HUDEP-2 (cell line): Measurements from ENCODE around the gene FOXP1.

Experiments used
- DNase-seq, 76 experiments: peaks; one replicate each; lab custom pipeline; 2025; ENCODE audit not compliant: unreplicated experiment in 76 of 76; lab: John Stamatoyannopoulos, UW

Gene FOXP1

DNA sequence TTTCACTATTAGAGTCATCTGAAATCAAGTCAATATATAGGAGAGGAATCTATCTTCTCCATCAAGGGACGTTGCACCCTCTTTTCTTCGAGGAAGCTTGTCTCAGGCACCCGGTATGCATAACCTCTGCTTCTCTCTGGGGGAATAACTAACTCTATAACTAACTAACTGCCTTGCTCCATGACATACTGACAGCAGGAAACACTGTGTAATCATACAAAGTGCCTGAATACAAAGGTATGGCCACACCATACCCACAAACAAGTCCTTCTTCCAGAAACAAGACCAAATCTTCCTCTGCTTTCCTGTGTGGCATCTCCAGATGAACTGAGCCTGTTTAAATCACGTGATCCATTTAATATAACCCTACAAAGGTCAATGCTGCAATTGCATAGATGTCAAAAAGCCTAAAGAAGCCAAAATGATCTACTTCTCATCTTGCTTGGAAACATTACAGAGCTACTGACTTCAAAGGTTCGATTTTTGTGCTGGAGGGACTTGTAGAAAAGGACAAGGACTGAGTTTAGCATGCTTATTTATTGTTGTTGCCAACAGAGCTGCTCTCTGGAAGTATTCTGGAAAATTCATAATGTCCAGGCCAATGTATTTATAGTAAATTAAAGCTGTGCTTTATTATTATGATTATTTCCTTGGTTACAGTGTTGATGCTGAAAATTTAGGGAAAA, 380.5 kb downstream of the FOXP1 start:
- no peak for DNase-seq

DNA sequence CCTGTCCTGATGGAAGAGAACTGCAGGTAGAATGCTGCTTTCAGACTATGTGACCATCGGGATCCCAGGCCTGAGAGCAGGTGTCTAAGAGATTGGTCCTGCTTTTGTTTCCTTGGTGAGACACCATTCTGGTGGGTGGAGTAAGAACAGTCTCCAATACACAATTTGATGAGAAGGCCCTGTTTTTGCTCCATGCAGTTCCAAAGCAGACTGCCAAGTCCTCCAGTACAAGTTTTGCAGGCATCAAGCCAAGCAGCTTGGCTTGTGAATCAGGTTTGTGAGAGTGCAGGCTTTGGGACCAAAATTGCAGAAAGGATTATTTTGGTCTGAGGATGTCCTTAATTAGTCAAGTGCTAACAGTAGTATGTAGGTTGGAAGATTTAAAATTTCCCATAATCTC, 381.6 kb downstream of the FOXP1 start:
- DNase-seq: no peak

- DNase-seq: no peak
Measured at GRCh38 chr3:71197841-71198565, 385.5 kb downstream of the FOXP1 start.

GRCh38 chr3:71195492-71195891, 388.0 kb downstream of the FOXP1 start:
- no peak for DNase-seq

- no peak for DNase-seq
Measured at GRCh38 chr3:71194785-71195184, 388.7 kb downstream of the FOXP1 start.

DNA sequence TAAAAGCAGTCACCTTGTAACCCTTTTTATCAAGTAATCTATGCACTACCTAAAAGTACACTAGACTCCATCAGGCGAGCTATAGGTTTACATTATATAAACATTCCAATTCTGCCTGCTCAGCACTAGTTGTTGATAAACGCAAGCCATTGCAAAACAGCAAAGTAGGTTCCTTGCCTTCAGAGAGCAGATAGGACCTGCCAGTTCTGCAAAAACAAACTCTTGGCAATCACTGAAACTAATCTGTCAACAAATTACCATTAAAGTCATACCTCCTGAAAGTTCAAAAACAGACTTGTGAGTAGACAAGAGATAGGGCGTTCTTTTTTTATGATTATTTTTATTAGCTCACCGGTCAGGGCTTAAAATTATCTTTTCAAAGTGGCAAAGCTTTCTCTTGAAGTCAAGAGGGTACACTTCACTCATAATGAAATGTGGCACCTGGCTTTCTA, 392.5 kb downstream of the FOXP1 start:
- DNase-seq: no peak

DNA sequence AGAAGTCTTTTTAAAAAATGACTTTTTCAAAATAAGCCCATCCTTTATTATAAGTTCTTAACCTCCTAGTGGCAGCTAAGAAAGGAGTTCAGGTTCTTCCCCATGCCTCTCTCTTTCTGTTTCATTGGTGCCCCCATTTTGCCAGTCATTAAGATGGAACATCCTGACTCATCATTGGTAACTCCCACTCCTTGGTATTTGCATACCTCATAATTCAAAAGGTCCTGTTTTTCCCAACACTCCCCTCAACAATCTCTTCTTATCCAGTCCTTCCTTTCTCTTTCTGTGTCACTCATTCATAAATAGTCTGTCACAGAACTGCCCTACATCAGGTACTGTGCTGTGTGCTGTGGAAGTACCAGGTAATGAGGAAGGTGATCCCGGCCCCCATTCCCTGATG, 394.0 kb downstream of the FOXP1 start:
- DNase-seq: no peak

DNA sequence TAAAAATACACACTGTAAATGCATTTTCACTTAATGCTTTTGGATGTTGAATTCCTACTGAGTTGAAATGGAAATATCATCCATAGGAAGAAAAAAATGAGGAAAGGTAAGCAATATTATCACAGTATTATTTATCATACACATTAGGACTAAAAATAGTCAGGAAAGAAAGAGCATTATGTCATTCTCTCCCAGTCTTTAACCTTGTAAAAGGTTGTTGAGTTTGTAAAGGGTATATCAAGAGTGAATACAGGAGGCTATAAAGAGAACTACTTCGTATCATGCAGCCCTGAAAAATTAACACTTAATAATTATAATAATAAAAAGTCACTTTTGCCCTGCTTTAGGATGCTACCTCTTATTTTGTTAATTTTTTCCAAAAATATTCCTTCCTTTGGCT, 395.8 kb downstream of the FOXP1 start:
- no peak for DNase-seq

DNA sequence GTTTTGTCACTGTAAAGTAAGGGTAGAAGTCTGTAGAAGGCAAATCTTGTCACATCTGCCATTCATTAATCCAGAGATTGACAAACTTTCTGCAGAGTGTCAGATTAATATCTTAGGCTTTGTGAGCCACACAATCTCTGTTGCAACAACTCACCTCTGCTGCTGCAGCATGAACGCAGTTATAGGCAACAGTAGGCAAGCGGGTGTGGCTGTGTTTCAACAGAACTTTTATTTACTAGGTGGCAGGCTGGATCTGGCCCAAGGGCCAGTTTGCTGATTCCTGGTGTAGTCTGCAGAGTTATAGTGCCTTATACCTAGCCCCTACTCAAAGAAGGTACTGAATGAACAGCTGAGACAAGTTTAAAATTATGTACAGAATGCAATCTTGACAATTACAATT, 396.7 kb downstream of the FOXP1 start:
- DNase-seq: no peak

DNA sequence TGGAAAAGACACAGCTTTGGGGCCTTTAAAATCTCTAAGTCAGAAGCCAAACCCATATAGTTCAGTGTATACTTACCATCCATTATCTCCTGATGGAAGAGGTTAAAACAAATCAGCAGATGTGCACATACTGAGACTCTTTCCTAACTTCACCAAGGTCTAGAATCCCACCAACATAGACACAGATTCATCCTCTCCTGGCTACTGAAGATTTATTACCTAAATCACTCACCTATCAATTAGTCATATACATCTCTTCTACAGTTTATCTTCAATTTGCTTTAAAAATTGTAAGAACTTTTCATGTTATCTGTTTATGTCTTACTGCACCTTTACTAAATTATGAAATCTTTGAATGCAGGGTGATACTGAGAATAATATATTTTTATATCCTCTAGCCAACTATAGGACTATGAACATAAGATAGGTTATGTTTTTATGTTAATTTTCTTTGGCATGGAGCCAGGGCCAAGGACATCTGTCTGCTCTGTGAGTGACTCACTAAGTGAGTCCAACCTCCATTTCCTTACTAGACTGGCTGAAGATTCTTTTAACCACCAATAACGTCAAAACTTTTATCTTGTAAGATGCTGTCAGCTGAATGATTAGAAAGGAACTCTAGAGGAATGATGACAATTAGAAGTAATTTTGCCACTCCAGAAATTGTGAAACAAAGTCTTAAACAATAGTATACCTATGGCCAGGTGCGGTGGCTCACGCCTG, 397.6 kb downstream of the FOXP1 start:
- peak in 3 of 76 experiments; percentile 1 to 20 (median 2) for DNase-seq

GRCh38 chr3:71184252-71184651, 399.3 kb downstream of the FOXP1 start:
- no peak for DNase-seq

GRCh38 chr3:71183549-71183948, 400.0 kb downstream of the FOXP1 start:
- no peak for DNase-seq

DNA sequence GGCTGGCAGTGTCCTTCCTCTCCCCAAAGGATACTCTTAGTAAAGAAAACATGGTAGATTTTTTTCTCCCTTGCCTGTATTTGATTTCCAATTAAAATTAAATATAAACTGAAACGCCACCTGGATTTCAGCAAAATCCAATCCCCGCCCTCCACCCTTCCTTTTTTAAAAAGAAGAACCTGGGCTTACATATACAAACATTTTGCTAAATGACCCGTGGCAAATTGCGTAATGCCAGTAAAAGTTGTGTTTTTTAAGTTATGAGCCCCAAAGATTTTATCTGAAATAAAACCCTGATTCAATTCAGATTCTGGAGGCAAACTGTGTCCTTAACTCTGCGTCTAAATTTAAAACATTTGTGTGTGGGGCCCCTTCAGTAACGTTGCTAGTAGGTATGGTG, 403.0 kb downstream of the FOXP1 start:
- DNase-seq: no peak

DNA sequence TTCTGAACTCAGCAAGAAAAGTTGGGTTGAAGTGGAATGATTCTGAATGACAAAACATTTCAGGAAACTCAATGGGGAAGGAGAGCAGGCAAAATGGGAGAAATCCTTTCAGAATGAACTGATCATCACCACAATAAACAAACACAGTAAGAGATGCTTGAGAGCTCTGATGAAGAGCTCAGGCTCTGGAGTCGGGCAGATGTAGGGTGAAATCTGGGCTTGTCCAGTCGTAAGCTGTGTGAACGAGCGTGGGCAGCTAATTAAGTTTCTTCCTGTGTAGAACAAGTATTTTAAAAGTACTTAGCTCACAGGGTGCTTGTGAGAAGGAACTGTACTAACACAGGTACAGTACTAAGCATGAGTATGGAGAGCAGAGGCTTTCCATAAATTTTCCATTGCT, 406.2 kb downstream of the FOXP1 start:
- no peak for DNase-seq

- DNase-seq: no peak
Measured at GRCh38 chr3:71176366-71176765, 407.2 kb downstream of the FOXP1 start.

GRCh38 chr3:71175691-71176365, 407.7 kb downstream of the FOXP1 start:
- DNase-seq: no peak

- no peak for DNase-seq
Measured at GRCh38 chr3:71172951-71173350, 410.6 kb downstream of the FOXP1 start.

DNA sequence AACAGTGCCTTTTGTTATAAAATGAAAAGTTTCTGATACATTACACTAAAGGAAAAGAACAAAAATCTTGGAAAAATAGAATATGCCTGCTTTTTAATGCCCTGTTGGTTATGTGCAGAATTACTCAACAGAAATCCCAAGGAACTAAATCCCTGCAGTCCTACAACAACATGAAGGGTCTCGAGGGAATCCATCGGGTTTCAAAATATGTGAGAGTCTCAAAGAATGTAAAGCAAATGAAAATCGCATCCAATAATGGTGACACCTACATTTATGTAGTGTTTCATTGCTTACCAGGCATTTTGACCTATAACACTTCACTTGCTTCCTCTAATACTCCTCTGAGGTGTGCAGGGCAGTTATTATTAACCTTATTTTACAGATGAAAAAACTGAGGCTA, 411.3 kb downstream of the FOXP1 start:
- DNase-seq: no peak

DNA sequence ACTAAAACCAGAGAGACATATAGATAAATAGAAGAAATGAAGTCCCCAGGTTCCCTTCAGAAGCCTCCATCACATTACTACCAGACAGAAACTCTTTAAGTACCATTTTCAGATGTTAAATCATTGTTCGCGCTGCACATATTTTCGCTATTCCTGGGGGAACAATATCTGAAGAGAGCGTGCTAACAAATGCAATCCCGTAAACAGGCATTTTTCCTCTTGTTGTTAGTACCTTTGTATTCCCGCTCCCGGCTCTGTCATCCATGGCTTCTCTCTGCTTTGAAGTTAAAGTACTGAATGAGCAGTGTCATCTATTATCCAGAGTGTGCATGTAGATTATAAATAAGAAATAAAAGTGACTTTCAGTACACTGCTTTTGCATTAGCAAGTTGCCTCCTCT, 412.3 kb downstream of the FOXP1 start:
- no peak for DNase-seq

DNA sequence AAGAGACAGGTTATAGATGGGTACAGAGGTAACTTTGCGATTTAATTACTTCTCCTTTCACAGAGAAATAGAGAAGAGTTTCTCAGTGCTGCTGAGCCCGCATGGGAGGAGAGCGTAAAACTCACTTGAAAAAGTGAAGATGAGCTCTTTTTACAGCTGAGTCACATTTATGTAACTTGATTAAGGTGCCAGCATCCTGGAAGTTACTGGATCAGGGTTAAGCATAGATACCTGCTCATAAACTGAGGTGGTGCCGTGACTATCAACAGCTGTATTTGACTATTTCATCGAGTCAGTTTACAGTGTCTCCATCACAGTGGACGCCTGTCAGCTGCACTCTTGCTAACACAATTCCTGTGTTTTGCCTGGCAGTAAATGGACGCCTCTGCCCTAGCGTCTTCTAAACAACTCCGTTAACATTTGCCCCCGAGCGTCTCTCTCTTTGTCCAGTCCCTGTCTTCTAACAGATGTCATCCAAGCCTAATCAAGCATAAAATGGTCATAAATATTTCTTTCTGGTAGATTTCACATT, 414.6 kb downstream of the FOXP1 start:
- no peak for DNase-seq
